ENCODE results near the gene NARF. TPM values are rescaled to one million over a fixed set of nuclear protein-coding genes. Genes with fewer than 3 reads are reported as not detected.

The NARF gene
- total and polyA plus RNA-seq, 2 donors (not counting 1 experiment from before 2014, with no cell fraction given): 92.4 to 103 TPM

DNA sequence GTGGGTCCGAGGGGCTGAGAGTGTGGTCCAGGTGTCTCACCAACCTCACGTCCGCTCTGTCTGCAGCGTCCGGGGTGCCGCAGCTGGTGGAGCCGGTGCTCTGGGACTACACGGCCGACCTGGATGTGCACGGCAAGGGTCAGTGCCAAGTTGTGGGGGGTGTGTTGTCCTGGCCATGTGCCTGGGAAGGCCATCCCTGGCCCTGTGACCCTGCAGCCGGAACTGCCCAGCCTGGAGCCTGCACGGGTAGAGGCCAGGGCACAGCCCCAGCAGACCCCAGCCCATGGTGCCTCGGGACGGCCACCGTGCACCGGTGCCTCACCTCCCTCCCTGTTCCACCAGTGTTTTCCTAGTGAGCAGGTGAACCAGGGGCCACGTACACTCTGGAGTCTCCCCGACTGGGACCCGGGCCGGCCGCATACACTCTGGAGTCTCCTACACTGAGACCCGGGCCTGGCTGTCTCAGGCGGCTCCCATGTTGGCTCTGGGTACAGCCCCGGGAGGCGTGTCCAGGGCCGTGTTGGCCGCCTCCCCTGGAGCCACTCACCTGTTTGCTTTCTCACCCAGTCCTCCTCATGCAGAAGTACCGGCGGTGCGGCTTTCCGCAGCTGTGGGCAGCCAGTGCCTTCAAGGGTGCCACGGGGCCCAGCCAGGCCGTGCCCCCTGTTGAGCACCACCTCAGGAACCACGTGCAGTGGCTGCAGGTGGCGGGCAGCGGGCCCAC lies 21.8 kb upstream of the NARF start:
- Histone ChIP-seq H3K27me3 (replicated peaks in 1 of 4; ENCODE audit: control extremely low read depth in 1 of 4, control insufficient read depth in 3 of 4, insufficient read depth in 4 of 4, low read length in 3 of 4) (no peaks in the 10 kb centered on the region), H3K9me3 (ENCODE audit: control extremely low read depth in 1 of 3, control insufficient read depth in 2 of 3, insufficient read depth in 1 of 3, low read length in 2 of 3) (peaks cover 0 to 6% (median 0%) of the 10 kb centered on the region in 3 donors), H3K27ac (ENCODE audit: low read length in 2 of 2) (no peak overlapping the region), H4K20me1 (ENCODE audit: control insufficient read depth, insufficient read depth, low read length, poor library complexity, severe bottlenecking) (peaks cover 57% of the 10 kb centered on the region), H3K4me1 (ENCODE audit: control insufficient read depth in 2 of 2, insufficient read depth in 2 of 2, low read length in 2 of 2) (peaks cover 38 to 75% of the 10 kb centered on the region in 2 donors), H3K79me2 (ENCODE audit: control insufficient read depth, insufficient read depth, low read length) (peaks cover 55% of the 10 kb centered on the region), H3K4me2 (replicated peaks; ENCODE audit: low read depth, low read length, poor library complexity, severe bottlenecking) (no peak overlapping the region), H3K36me3 (replicated peaks in 1 of 2; ENCODE audit: control extremely low read depth in 1 of 2, control insufficient read depth in 1 of 2, extremely low read depth in 1 of 2, insufficient read depth in 2 of 2, low read length in 1 of 2) (peaks cover 0 to 39% of the 10 kb centered on the region in 2 experiments), H3K4me3 (ENCODE audit: control extremely low read depth in 1 of 5, extremely low read depth in 1 of 5, insufficient read depth in 1 of 5, low read depth in 2 of 5, low read length in 4 of 5) (no peak overlapping the region), H2AFZ (ENCODE audit: insufficient read depth, low read depth, low read length, poor library complexity, severe bottlenecking) (no peak overlapping the region), H3K9ac (ENCODE audit: low read length) (no peak overlapping the region)
- H3K4me1 Mint-ChIP-seq: peaks cover 40% of the 10 kb centered on the region
- ATAC-seq (ENCODE audit: low read depth) (no peak), DNase-seq (no peak)
- TF ChIP-seq, protein P1, sequence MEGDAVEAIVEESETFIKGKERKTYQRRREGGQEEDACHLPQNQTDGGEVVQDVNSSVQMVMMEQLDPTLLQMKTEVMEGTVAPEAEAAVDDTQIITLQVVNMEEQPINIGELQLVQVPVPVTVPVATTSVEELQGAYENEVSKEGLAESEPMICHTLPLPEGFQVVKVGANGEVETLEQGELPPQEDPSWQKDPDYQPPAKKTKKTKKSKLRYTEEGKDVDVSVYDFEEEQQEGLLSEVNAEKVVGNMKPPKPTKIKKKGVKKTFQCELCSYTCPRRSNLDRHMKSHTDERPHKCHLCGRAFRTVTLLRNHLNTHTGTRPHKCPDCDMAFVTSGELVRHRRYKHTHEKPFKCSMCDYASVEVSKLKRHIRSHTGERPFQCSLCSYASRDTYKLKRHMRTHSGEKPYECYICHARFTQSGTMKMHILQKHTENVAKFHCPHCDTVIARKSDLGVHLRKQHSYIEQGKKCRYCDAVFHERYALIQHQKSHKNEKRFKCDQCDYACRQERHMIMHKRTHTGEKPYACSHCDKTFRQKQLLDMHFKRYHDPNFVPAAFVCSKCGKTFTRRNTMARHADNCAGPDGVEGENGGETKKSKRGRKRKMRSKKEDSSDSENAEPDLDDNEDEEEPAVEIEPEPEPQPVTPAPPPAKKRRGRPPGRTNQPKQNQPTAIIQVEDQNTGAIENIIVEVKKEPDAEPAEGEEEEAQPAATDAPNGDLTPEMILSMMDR (IDR thresholded peaks at IDR 0.05): no peak
- no peak for TF ChIP-seq EZH2 (IDR thresholded peaks at IDR 0.05; ENCODE audit: borderline replicate concordance, insufficient read depth, low read depth, low read length, poor library complexity, severe bottlenecking)
- no peaks in the 10 kb centered on the region for H3K9me3 Mint-ChIP-seq (ENCODE audit: insufficient read depth)
- H3K27me3 Mint-ChIP-seq: no peaks in the 10 kb centered on the region
- H3K4me3 Mint-ChIP-seq: no peak overlapping the region
- WGBS (ENCODE audit: insufficient coverage): 96% methylated on average over 36 of the region's 36 CpGs
- H3K27ac Mint-ChIP-seq: no peak overlapping the region
- ChIA-PET CTCF (no interaction called here), POLR2A (no interaction called here)
- intact Hi-C loops (cut with micrococcal nuclease): no loop called here

DNA sequence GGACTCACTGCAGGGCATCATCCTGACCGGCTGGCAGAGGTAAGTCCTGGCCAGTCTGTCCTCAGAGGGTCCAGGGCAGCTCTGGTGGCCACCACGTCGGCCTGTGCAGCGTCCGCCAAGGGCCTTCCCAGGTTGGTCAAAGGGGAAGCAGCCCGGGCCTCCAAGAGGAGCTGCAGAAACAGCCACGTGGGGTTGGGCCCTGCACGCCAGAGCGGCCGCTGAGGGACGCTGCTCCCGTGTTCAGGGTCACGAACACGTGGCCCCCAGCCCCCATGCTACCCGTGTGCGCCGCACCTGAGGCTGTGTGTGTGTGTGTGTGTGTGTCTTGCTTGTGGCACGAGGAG lies 21.2 kb upstream of the NARF start:
- DNase-seq: no peak
- H3K27me3 ChIP-seq (replicated peaks in 1 of 4; ENCODE audit: control extremely low read depth in 1 of 4, control insufficient read depth in 3 of 4, insufficient read depth in 4 of 4, low read length in 3 of 4): no peaks in the 10 kb centered on the region
- H2AFZ ChIP-seq (ENCODE audit: insufficient read depth, low read depth, low read length, poor library complexity, severe bottlenecking): no peak overlapping the region
- peaks cover 0 to 45% of the 10 kb centered on the region in 2 experiments for H3K36me3 ChIP-seq (replicated peaks in 1 of 2; ENCODE audit: control extremely low read depth in 1 of 2, control insufficient read depth in 1 of 2, extremely low read depth in 1 of 2, insufficient read depth in 2 of 2, low read length in 1 of 2)
- H3K9ac ChIP-seq (ENCODE audit: low read length): no peak overlapping the region
- no peak overlapping the region for H3K4me3 Mint-ChIP-seq
- H3K27ac Mint-ChIP-seq: no peak overlapping the region
- H4K20me1 ChIP-seq (ENCODE audit: control insufficient read depth, insufficient read depth, low read length, poor library complexity, severe bottlenecking): peaks cover 62% of the 10 kb centered on the region
- intact Hi-C loops (cut with micrococcal nuclease): no loop called here
- peaks cover 38 to 81% of the 10 kb centered on the region in 2 donors for H3K4me1 ChIP-seq (ENCODE audit: control insufficient read depth in 2 of 2, insufficient read depth in 2 of 2, low read length in 2 of 2)
- ChIA-PET POLR2A (no interaction called here), CTCF (interaction anchor here (0.6 kb wide), 1 partner anchor 132 kb away, joined by 3 read pairs; no protein-coding TSS in a partner anchor)
- peaks cover 45% of the 10 kb centered on the region for H3K4me1 Mint-ChIP-seq
- no peaks in the 10 kb centered on the region for H3K9me3 Mint-ChIP-seq (ENCODE audit: insufficient read depth)
- H3K27ac ChIP-seq (ENCODE audit: low read length in 2 of 2): no peak overlapping the region
- no peak for ATAC-seq (ENCODE audit: low read depth)
- 96% methylated on average over 13 of the region's 18 CpGs for WGBS (ENCODE audit: insufficient coverage)
- peaks cover 60% of the 10 kb centered on the region for H3K79me2 ChIP-seq (ENCODE audit: control insufficient read depth, insufficient read depth, low read length)
- TF ChIP-seq, protein P1 (IDR thresholded peaks at IDR 0.05): no peak
- TF ChIP-seq EZH2 (IDR thresholded peaks at IDR 0.05; ENCODE audit: borderline replicate concordance, insufficient read depth, low read depth, low read length, poor library complexity, severe bottlenecking): no peak
- peaks cover 0 to 6% (median 0%) of the 10 kb centered on the region in 3 donors for H3K9me3 ChIP-seq (ENCODE audit: control extremely low read depth in 1 of 3, control insufficient read depth in 2 of 3, insufficient read depth in 1 of 3, low read length in 2 of 3)
- H3K4me2 ChIP-seq (replicated peaks; ENCODE audit: low read depth, low read length, poor library complexity, severe bottlenecking): no peak overlapping the region
- no peak overlapping the region for H3K4me3 ChIP-seq (ENCODE audit: control extremely low read depth in 1 of 5, extremely low read depth in 1 of 5, insufficient read depth in 1 of 5, low read depth in 2 of 5, low read length in 4 of 5)
- H3K27me3 Mint-ChIP-seq: no peaks in the 10 kb centered on the region
